ENCODE measurements around the gene GGT7.
"Not testable (repeated sequence)": the region's sequence is repeated elsewhere in the genome, so short reads cannot be mapped to it uniquely, and the experiment has no call there.

Gene GGT7

DNA sequence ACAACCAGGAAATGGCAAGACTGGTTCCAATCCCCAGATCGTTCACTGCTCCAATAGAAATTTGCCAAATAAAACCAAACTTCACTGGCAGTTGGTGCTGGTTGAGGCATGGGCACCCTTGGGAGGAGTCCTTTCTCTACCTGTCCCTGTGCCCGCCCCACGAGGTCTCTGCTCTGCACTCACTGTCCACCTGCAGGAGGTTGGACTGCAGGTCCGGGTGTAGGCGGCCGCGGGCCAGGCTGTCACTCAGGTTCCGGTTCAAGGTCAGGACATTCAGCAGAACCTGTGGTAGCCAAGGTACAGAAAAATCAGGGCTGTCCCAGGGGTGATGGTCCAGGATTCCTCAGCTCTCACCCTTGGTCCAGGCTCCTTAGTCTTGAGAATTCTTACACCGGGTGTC is 22.9 kb downstream of the GGT7 start:
- no peak for DNase-seq (ENCODE audit: low read depth, low spot score)
- no peak overlapping the region for H3K27ac ChIP-seq

DNA sequence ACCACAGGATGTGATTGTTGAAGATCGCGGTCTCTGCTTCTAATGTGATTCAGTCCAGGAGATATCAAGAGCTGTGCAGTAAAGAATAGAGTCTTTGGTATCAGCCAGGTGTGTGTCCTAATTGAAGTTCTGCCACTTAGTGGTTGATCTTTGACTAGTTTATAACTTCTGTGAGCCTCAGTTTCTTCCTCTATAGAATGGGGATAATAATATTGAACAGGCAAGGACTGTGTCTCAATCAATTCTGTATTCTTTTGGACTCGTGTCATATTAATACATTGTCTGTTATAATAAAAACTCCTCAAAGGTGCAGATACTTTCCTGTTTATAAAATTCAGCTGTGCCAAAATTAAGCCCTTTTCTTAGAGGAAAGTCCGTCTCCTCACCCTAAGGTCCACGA is 24.1 kb downstream of the GGT7 start:
- H3K27ac ChIP-seq, result no peak overlapping the region
- no peak for DNase-seq (ENCODE audit: low read depth, low spot score)

GRCh38 chr20:34843421-34843820 is 29.2 kb downstream of the GGT7 start:
- no peak for DNase-seq (ENCODE audit: low read depth, low spot score)
- H3K27ac ChIP-seq, result no peak overlapping the region

DNA sequence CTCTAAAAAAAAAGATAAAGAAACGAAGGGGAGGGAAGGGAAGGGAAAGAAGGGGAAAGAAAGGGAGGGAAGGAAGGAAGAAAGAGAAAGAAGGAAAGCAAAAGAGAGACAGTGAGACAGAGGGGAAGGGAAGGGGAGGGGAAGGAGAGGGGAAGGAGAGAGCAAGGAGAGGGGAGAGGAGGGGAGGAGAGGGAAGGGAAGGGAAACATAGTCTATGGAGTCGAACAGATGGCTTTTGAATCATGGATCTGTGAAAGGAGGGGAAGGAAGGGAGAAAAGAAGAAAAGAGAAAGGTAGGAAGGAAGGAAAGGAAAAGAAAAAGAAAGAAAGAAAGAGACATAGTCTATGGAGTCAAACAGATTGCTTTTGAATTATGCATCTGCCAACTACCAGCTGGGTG is 30.5 kb downstream of the GGT7 start:
- H3K27ac ChIP-seq, result no peak overlapping the region
- no peak for DNase-seq (ENCODE audit: low read depth, low spot score)

DNA sequence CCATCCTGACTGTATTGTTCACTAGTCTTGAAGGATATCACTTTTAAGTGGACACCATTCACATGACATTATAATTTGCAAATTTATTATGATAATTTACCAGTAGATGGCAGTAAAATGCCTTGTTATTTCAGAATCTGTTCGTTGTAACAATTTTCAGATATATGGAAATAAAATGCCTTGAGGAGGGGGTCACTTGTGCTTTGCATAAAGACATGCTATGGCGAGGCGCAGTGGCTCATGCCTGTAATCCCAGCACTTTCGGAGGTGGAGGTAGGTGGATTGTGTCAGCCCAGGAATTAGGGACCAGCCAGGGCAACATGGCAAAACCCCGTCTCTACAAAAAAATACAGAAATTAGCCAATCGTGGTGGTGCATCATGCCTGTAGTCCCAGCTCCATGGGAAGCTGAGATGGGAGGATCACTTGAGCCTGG is 38.2 kb downstream of the GGT7 start:
- no peak for DNase-seq (ENCODE audit: low read depth, low spot score)
- no peak overlapping the region for H3K27ac ChIP-seq

DNA sequence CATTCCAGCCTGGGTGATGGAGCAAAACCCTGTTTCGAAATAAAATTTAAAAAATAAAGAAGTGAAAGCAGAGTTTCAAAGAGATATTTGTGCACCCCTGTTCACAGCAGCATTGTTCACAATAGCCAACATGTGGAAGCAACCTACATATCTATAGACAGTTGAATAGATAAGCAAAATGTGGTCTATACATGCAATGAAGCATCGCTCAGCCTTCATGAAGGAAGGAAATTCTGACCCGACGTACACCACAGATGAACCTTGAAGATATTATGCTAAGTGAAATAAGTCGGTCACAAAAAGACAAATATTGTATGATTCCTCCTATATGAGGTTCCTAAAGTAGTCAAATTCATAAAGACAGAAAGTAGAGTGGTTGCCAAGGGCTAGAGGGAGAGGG is 40.7 kb downstream of the GGT7 start:
- no peak for DNase-seq (ENCODE audit: low read depth, low spot score)
- H3K27ac ChIP-seq, result no peak overlapping the region

GRCh38 chr20:34829191-34829590 is 43.5 kb downstream of the GGT7 start:
- no peak for DNase-seq (ENCODE audit: low read depth, low spot score)

GRCh38 chr20:34825530-34826362 is 46.9 kb downstream of the GGT7 start, which contains the start of gene NCOA6:
NCOA6 (minus strand) TSS chr20:34825651; CDS start chr20:34782355, 43,296 bp downstream.
- H3K27ac ChIP-seq, result peak within 1 kb of the TSS; percentile 86
- DNase-seq (ENCODE audit: low read depth, low spot score), result no peak

More at GRCh38 chr20:34829191-34829590, 43.5 kb downstream of the GGT7 start:
- H3K27ac ChIP-seq, result no peak overlapping the region

DNA sequence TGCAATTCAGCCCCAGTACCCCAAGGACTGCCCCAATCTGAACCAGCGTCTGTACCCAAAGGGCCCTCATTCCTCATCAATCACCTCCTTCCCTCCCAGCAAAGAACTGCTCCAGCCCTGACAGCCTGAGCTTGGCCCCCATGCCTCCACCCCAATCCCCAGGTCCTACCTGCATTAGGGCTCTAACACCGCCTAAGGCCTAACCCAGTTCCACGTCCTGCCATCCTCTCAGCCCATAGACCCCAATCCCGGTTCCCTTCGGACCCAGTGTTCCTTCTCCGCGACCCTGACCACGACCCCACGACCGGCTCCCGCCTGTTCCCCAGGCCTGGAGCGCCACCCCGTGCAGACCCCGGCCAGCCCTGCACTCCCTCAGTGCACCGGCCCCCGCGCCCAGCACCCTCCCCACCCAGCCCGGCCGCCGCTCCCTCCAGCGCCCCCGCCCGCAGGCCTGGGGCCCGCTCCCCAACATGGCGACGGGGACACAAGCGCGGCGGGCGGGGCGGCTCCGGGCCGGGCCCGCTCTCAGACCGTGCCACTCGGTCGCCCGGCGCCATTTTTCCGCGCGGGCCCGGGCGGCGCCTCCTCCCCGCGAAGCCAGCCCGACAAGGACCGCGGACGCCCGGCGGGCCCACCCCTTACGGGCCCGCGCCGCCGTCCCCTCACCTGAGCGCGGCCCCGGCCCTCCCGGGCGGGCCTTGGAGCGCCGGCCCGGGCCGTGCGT is 47.7 kb downstream of the GGT7 start:
- DNase-seq (ENCODE audit: low read depth, low spot score), result no peak
- H3K27ac ChIP-seq, result peak overlapping the region; percentile 86

DNA sequence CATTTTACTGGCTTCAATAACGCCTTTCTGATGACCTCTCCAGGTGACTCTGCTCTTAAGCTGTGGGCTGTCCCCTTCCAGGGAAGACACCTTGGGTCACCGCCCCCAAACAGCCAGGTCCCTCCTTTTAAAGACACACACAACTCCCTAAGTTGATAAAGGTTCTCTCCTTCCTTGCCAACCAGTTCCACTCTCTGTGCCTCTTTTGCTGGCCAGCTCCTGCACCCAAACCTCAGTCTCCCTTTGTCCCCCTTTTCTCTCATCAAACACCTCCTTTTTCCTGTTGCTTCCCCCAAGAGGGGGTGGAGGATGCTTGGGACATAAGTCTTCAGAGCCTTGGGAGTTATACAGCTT is 48.2 kb downstream of the GGT7 start:
- H3K27ac ChIP-seq, result peak overlapping the region; percentile 86
- peak; percentile 40 for DNase-seq (ENCODE audit: low read depth, low spot score)

DNA sequence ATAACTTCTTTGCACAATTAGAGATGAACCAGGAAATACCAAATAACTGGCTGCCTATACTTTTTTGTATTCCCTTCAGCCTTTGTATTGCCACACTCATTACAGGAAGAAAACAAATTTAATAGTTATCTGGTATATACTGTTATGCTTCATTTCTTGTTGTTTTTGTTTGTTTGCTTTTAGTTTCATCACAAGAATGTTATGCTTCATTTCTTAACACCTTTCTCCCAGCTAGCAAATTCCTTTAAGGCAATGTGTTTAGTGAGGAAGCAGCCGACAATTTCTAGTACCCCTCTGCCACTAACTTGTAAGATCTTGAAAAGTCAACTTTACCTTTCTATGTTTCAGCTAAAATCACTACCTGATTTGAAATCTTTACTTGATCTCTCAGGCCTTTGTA is 48.6 kb downstream of the GGT7 start:
- H3K27ac ChIP-seq, result peak overlapping the region; percentile 86
- no peak for DNase-seq (ENCODE audit: low read depth, low spot score)

DNA sequence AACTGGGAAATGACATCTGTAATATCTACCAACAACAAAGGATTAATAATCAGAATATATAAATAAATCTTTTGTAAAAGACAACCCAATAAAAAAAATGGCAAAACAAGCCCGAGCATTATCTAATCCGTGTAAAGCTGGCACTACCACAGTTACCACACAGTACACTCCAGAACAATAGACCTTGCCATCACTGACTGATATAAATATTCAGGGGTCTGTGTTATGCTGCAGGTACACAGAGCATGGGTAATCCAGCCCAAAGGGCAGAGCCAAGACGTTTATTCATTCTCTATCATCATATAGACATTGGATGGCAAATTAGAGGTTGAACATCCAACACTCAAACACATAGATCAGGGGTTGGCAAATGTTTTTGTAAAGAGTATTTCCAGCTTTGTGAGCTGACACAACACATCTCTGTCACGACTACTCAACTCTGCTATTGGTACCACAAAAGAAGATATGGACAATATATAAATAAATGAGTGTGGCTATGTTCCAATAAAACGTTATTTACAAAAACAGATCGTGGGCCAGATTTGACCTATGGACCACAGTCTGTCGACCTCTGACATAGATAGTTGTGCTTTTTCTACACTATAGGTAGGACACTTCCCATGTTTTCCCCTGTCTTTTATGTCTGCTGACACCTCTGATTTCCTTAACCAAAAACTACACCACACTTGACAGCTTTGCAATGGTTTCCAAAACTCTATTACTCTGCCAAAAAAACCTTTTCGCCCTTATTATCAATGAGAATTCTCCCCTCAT is 51.7 kb downstream of the GGT7 start:
- H3K27ac ChIP-seq, result no peak overlapping the region

GRCh38 chr20:34817801-34818200 is 54.9 kb downstream of the GGT7 start:
- no peak for DNase-seq (ENCODE audit: low read depth, low spot score)
- H3K27ac ChIP-seq, result no peak overlapping the region

More for the DNA sequence above, 51.7 kb downstream of the GGT7 start:
- no peak for DNase-seq (ENCODE audit: low read depth, low spot score)

- DNase-seq (ENCODE audit: low read depth, low spot score), result no peak
- no peak overlapping the region for H3K27ac ChIP-seq
Measured at GRCh38 chr20:34817072-34817471, 55.6 kb downstream of the GGT7 start.

DNA sequence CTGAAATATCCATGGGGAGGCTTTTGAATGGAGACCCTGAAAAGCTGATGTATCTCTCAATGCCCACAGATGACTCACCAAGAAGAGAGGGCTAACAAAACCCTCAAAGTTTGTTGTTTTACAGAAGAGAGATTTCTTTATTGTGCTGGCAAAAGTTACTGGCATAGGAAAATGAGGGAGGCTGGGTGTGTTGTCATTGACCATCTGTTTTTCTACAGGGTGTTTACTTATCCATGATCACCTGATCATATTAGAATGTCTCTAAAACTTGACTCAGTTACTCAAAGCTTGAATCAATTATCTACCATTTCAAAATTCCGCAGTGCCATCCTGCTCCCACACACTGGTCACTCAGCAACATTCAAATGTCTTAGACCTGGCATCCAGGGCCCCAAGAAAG is 57.0 kb downstream of the GGT7 start:
- H3K27ac ChIP-seq, result no peak overlapping the region
- DNase-seq (ENCODE audit: low read depth, low spot score), result no peak

- no peak for DNase-seq (ENCODE audit: low read depth, low spot score)
Measured at GRCh38 chr20:34808583-34808982, 64.1 kb downstream of the GGT7 start.

GRCh38 chr20:34807944-34808465 is 64.7 kb downstream of the GGT7 start:
- not testable (repeated sequence) for H3K27ac ChIP-seq; DNase-seq (ENCODE audit: low read depth, low spot score)

More at GRCh38 chr20:34808583-34808982, 64.1 kb downstream of the GGT7 start:
- no peak overlapping the region for H3K27ac ChIP-seq

GRCh38 chr20:34806255-34806654 is 66.4 kb downstream of the GGT7 start:
- H3K27ac ChIP-seq, result no peak overlapping the region
- DNase-seq (ENCODE audit: low read depth, low spot score), result no peak

DNA sequence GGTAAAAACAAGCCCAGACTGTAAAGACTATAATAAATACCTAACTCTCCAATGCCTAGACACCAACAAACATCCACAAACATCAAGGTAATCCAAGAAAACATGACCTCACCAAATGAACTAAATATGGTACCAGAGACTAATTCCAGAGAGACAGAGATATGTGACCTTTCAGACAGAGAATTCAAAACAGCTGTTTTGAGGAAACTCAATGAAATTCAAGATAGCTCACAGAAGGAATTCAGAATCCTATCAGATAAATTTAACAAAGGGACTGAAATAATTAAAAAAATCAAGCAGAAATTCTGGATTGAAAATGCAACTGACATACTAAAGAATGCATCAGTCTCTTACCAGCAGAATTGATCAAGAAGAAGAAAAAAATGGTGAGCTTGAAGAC is 73.8 kb downstream of the GGT7 start:
- no peak for DNase-seq (ENCODE audit: low read depth, low spot score)
- no peak overlapping the region for H3K27ac ChIP-seq

DNA sequence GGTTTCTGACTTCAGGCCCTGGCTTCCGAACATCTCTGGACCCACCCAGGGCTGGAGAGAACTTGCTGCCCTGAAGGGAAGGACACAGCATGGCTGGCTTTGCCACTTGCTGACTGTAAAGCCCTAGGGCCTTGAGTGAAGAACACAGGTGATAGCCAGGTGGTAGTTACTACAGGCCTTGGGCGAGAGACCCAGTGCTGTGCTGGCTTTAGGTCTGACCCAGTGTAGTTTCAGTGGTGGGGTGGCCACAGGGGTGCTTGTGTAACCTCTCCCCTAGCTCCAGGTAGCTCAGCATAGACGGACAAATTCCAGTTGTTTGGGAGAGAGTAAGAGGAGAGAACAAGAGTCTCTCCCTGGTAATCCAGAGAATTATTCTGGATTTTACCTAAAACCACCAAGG is 74.3 kb downstream of the GGT7 start:
- no peak for DNase-seq (ENCODE audit: low read depth, low spot score)
- H3K27ac ChIP-seq, result no peak overlapping the region
